ENCODE results near the gene DOK6.

- TF ChIP-seq CTCF (IDR thresholded peaks at IDR 0.05), result no peak
- TF ChIP-seq EZH2 (IDR thresholded peaks at IDR 0.05), result no peak
These were observed 247.8 kb downstream of the DOK6 start for GRCh38 chr18:69648486-69648885.
